MCF 10A (cell line): ENCODE measurements around the gene FBXO3. TPM values are rescaled to one million over a fixed set of nuclear protein-coding genes. Genes with fewer than 3 reads are reported as not detected.

Experiments
- BruUV-seq: library from RNA; stranded (reverse); fragments of 400-500 nt; replicated peaks from 2 replicates; lab custom pipeline; 2021; lab: Mats Ljungman, UMichigan
- CTCF ChIA-PET: fragments of 300-600 bp; sonication (Branson Sonifier 250); formaldehyde crosslinking; extraction: SDS; loops from one replicate; lab custom pipeline; 2021; ENCODE audit warnings: antibody characterized with exemption, inconsistent platforms; lab: Yijun Ruan, JAX
- POLR2A ChIA-PET: fragments of 300-600, 350-650 bp; sonication (Branson Sonifier 250); formaldehyde crosslinking; extraction: SDS; loops from one replicate; lab custom pipeline; 2020; ENCODE audit warnings: antibody characterized with exemption, inconsistent platforms; lab: Yijun Ruan, JAX
- DNase-seq: peaks from one replicate; pipeline ENCODE4 v3.0.0-alpha.2; 2018; ENCODE audit not compliant: unreplicated experiment
- H3K27ac Mint-ChIP-seq: one replicate; pipeline ENCODE4 v1.8.0; 2022; ENCODE audit warnings: mild to moderate bottlenecking, low read depth, mixed read lengths; ENCODE audit not compliant: unreplicated experiment
- H3K27me3 Mint-ChIP-seq: one replicate; pipeline ENCODE4 v1.8.0; 2022; ENCODE audit warnings: mixed read lengths; ENCODE audit not compliant: insufficient read depth, unreplicated experiment
- H3K36me3 Mint-ChIP-seq: one replicate; pipeline ENCODE4 v1.8.0; 2022; ENCODE audit warnings: mild to moderate bottlenecking, moderate library complexity, mixed read lengths; ENCODE audit not compliant: insufficient read depth, unreplicated experiment
- H3K4me1 Mint-ChIP-seq: one replicate; pipeline ENCODE4 v1.8.0; 2022; ENCODE audit warnings: mixed read lengths; ENCODE audit not compliant: insufficient read depth, unreplicated experiment
- H3K4me3 Mint-ChIP-seq: one replicate; pipeline ENCODE4 v1.8.0; 2022; ENCODE audit warnings: mild to moderate bottlenecking, moderate library complexity, mixed read lengths; ENCODE audit not compliant: unreplicated experiment
- H3K9me3 Mint-ChIP-seq: one replicate; pipeline ENCODE4 v1.8.0; 2022; ENCODE audit warnings: mixed read lengths; ENCODE audit not compliant: unreplicated experiment
- intact Hi-C: fragments of 100-400 bp; cut with micrococcal nuclease; formaldehyde crosslinking; loops from 2 replicates; pipeline ENCODE4 v1.14.1; 2022
- total RNA-seq: library from RNA; stranded (reverse); gene quantifications from 2 replicates; pipeline ENCODE4 v1.2.3, GENCODE V29; 2022
- TF ChIP-seq, protein P1 (sequence below): fragments of 200-600 bp; IDR thresholded peaks from one replicate; pipeline ENCODE4 v1.8.0; 2022; ENCODE audit warnings: antibody characterized with exemption, mild to moderate bottlenecking; ENCODE audit not compliant: unreplicated experiment

The FBXO3 gene
- total RNA-seq, 1 experiment from 2014 or later = 20.1 TPM

DNA sequence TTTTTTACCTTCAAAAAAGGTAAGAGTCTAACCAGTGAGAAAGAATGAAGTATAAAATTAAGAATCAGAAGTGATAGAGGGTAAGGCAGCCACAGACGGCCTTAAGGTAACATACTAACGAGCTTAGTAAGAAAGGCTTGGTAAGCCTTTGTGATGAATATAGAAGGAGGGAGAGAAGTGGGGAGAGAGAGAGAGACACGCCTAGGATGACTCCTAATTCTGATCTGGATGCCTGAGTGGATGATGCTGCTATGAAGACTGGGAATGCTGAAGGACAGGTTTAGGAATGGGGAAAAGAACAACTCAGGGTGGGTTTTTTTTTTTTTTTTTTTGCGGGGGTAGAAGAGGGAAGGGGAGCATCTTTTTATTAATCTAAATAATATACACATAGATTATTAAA is 4.8 kb downstream of the FBXO3 start:
- Mint-ChIP-seq H3K27ac (no peak overlapping the region), H3K4me1 (peaks cover 25% of the 10 kb centered on the region), H3K36me3 (peaks cover 49% of the 10 kb centered on the region), H3K9me3 (no peaks in the 10 kb centered on the region), H3K27me3 (no peaks in the 10 kb centered on the region), H3K4me3 (no peak overlapping the region)
- BruUV-seq = no TSS peak
- no peak for DNase-seq
- POLR2A ChIA-PET = no interaction called here
- TF ChIP-seq, protein P1, sequence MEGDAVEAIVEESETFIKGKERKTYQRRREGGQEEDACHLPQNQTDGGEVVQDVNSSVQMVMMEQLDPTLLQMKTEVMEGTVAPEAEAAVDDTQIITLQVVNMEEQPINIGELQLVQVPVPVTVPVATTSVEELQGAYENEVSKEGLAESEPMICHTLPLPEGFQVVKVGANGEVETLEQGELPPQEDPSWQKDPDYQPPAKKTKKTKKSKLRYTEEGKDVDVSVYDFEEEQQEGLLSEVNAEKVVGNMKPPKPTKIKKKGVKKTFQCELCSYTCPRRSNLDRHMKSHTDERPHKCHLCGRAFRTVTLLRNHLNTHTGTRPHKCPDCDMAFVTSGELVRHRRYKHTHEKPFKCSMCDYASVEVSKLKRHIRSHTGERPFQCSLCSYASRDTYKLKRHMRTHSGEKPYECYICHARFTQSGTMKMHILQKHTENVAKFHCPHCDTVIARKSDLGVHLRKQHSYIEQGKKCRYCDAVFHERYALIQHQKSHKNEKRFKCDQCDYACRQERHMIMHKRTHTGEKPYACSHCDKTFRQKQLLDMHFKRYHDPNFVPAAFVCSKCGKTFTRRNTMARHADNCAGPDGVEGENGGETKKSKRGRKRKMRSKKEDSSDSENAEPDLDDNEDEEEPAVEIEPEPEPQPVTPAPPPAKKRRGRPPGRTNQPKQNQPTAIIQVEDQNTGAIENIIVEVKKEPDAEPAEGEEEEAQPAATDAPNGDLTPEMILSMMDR = no peak
- intact Hi-C loops = no loop called here
- CTCF ChIA-PET = interaction anchor here (0.7 kb wide), 1 partner anchor 27 kb away, joined by 4 read pairs; no protein-coding TSS in a partner anchor

DNA sequence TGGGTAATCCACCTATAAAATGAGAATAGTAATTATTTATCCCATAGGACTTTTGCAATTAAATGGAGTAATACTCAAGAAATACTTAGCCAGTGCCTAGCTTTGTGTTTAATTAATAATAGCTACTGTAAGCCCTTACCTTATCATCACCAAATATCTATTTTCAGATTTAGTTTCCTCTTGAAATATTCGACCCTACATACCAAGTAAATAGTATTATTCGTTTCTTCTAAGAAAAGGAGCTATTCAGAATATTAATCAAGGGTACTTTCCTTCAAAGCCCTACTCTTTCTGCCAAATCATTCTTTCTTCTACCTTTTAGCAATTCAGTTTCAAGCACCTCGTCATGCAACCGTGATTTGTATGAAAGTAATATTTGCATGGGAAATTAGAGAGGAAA is 6.7 kb downstream of the FBXO3 start:
- Mint-ChIP-seq H3K4me3 (no peak overlapping the region), H3K4me1 (peaks cover 19% of the 10 kb centered on the region), H3K27me3 (no peaks in the 10 kb centered on the region), H3K27ac (no peak overlapping the region), H3K9me3 (no peaks in the 10 kb centered on the region), H3K36me3 (peaks cover 54% of the 10 kb centered on the region)
- POLR2A ChIA-PET = interaction anchor here (0.9 to 1.1 kb wide), 2 partner anchors 18 to 66 kb away, joined by 3 read pairs; no protein-coding TSS in a partner anchor
- TF ChIP-seq, protein P1 = no peak
- DNase-seq = no peak
- no TSS peak for BruUV-seq
- intact Hi-C loops = no loop called here
- CTCF ChIA-PET = interaction anchor here (0.5 to 1.0 kb wide), 5 partner anchors 25 to 821 kb away, joined by 3 read pairs; no protein-coding TSS in a partner anchor

DNA sequence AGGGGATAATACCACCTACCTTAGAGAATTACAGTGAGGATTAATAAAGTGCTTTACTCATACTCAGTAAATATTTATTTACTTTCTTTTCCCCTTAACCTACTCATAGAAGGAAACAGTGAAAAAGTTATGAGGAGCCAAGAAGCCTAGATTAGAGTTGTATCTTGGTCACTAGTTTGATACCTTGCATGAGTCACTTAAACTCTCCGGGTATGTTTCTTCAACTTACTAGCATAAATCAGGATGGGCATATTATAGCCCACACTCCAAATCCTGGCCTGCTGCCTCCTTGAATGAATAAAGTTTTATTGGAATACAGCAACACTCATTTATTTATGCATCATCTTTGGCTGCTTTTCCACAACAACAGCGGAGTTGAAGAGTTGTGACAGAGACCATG is 8.2 kb downstream of the FBXO3 start:
- peaks cover 13% of the 10 kb centered on the region for H3K4me1 Mint-ChIP-seq
- no peak overlapping the region for H3K27ac Mint-ChIP-seq
- ChIA-PET POLR2A (interaction anchor here (0.6 kb wide), 1 partner anchor 63 kb away, joined by 4 read pairs; no protein-coding TSS in a partner anchor), CTCF (interaction anchor here (0.5 to 1.1 kb wide), 5 partner anchors 24 to 708 kb away, joined by 3 to 5 read pairs (median 4); no protein-coding TSS in a partner anchor)
- H3K36me3 Mint-ChIP-seq = peaks cover 54% of the 10 kb centered on the region
- no peak overlapping the region for H3K4me3 Mint-ChIP-seq
- TF ChIP-seq, protein P1 = no peak
- intact Hi-C loops = no loop called here
- DNase-seq = no peak
- H3K27me3 Mint-ChIP-seq = no peaks in the 10 kb centered on the region
- BruUV-seq = no TSS peak
- no peaks in the 10 kb centered on the region for H3K9me3 Mint-ChIP-seq

DNA sequence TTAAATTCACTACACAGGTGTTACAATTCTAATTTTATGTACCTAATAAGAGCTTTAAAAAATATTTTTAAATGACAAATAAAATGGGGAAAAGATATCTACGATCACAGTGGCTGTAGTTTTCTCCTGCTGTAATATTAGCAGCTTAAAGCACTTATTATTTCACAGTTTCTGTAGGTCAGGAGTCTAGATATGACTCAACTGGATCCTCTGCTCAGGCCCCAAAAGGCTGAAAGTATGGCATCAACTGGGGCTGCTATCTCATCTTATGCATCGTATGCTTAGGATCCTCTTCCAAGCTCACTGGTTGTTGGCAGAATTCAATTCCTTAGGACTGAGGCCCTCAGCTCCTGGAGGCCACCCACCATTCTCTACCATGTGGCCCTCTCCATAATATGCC is 12.8 kb downstream of the FBXO3 start:
- CTCF ChIA-PET = interaction anchor here (0.7 to 0.9 kb wide), 2 partner anchors 46 to 398 kb away, joined by 3 read pairs; no protein-coding TSS in a partner anchor
- Mint-ChIP-seq H3K27me3 (no peaks in the 10 kb centered on the region), H3K27ac (no peak overlapping the region), H3K36me3 (peaks cover 60% of the 10 kb centered on the region), H3K4me1 (no peaks in the 10 kb centered on the region), H3K9me3 (no peaks in the 10 kb centered on the region), H3K4me3 (no peak overlapping the region)
- TF ChIP-seq, protein P1 = no peak
- POLR2A ChIA-PET = interaction anchor here (0.6 to 0.8 kb wide), 2 partner anchors 26 to 472 kb away, joined by 3 read pairs; no protein-coding TSS in a partner anchor
- intact Hi-C loops = no loop called here
- no peak for DNase-seq
- BruUV-seq = no TSS peak
